GM12864 (cell line): ENCODE data around the gene PCSK4.
"Not testable (repeated sequence)": the region's sequence is repeated elsewhere in the genome, so short reads cannot be mapped to it uniquely, and the experiment has no call there.

Source experiments
- DNase-seq: peaks from one replicate; pipeline ENCODE4 v3.0.0-alpha.2; 2011; ENCODE audit warnings: low read depth
- H3K4me3 ChIP-seq: 2 replicates; pipeline ENCODE4 v1.5.1; 2011; ENCODE audit warnings: mild to moderate bottlenecking, low read depth, low read length, control low read depth
- CTCF ChIP-seq: IDR thresholded peaks from 2 replicates; pipeline ENCODE4 v1.5.1; 2011; ENCODE audit warnings: low read depth, mild to moderate bottlenecking, moderate library complexity, low read length, control low read depth, inconsistent platforms; ENCODE audit errors: missing control alignments

The PCSK4 gene

DNA sequence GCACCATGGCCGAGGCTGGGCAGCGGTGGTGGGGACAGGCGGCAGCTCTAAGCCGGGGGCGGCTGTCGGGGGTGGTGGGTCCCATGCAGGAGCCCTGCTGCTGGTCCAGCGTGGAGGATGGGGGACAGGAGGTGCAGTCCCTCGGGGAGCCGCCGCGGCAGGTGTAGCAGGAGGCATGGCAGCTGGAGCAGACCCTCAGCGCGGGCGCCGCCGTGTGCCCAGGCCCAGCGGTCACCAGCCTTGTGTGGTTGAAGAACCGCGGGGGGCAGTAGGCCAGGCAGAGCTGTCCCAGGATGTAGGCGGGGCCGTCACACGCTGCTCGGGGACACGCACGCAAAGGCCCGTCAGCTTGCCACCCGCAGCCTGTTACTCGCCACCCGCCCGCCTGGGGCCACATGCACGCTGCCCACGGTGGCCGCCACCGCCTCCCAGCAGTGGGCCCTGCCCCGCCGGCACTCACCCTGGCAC is 8.2 kb downstream of the PCSK4 start:
- no peak overlapping the region for H3K4me3 ChIP-seq
- no peak for DNase-seq
- TF ChIP-seq CTCF: no peak

DNA sequence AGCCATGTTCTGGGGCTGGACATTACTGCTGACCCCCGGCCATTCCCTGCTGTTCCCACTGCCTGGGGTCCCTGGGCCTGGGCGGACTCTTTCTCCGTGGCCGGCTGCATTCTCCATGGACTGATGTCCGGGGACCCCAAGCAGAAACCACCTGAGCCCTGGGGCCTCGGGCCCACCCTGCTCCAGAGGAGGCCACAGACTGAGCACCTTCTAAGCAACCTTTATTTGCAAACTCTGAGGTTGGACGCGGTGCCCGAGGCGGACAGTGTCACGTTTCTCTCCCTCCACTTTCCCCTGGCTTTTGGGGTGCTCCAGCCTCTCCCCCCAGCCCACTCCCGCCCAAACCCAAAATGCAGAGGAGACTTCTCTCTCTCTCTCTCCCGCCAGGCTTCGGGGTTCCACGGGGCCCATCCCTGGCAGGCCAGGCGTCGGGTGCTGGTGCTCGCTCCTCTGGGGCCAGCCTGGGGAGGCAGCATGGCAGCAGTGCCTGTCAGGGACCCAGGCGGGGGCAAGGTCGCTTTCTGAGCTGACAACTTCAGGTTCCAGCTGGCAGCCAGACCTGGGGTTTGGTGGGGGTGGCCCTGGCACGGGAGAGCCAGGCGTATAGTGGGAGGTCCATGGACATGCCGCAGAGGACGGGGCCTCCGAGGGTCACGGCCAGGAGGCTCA is 8.8 kb downstream of the PCSK4 start:
- no peak for DNase-seq
- no peak overlapping the region for H3K4me3 ChIP-seq
- TF ChIP-seq CTCF: no peak

DNA sequence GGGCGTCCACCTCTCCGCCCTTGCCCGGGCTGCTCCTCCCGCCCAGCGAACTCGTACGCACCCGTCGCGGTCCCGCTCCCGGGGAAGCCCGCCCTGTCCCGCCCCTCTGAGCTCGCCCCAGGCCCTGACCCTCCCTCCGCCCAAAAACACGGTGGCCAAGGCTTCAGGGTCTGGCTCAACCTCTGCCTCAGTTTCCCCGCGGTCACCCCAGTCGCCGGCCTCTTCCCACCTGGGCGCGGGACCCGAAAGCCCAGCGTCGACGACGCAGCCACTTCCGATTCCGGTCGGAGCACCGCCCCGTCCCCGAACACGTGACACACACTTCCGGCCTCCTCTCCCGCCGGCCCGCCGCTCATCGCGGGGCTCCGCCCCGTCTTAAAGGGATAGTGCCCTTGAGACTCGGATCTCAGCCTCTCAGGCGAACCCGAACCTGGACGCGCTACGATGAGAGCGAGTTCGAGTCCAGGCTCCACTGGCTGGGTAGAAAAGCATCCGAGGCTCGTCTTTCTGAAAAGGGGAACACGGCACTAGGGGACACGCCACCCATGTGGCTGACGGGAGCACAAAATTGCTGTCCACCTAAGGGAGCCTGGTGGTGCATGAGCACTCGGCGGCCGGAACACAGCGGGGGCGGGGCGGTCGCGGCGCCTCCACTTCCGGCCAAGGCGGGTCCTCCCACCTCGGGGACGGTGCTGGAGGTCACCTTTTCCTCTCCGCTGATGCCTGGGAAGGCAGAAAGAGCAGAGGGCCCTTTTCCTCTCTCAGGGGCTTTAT is 11.0 kb downstream of the PCSK4 start, which contains the start of gene C19orf25:
TSS of gene C19orf25 (minus strand) at position 282 of the 774 bp plus-strand sequence. CDS start 312 bp downstream, outside the sequence.
- peak within 1 kb of the TSS; percentile 73 for H3K4me3 ChIP-seq
- DNase-seq: peak; percentile 79
- TF ChIP-seq CTCF: no peak

DNA sequence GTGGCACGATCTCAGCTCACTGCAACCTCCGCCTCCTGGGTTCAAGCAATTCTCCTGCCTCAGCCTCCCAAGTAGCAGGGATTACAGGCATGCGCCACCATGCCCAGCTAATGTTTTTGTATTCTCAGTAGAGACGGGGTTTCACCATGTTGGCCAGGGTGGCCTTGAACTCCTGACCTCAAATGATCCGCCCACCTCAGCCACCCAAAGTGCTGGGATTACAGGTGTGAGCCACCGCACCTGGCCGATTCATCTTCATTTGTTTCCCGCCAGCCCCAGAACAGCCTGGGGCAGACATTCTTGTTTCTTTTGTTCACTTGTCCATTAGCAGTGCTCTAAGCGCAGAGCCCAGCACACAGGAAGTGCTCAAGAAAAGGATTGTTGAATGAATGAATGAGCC is 13.1 kb downstream of the PCSK4 start:
- H3K4me3 ChIP-seq, DNase-seq: not testable (repeated sequence)

DNA sequence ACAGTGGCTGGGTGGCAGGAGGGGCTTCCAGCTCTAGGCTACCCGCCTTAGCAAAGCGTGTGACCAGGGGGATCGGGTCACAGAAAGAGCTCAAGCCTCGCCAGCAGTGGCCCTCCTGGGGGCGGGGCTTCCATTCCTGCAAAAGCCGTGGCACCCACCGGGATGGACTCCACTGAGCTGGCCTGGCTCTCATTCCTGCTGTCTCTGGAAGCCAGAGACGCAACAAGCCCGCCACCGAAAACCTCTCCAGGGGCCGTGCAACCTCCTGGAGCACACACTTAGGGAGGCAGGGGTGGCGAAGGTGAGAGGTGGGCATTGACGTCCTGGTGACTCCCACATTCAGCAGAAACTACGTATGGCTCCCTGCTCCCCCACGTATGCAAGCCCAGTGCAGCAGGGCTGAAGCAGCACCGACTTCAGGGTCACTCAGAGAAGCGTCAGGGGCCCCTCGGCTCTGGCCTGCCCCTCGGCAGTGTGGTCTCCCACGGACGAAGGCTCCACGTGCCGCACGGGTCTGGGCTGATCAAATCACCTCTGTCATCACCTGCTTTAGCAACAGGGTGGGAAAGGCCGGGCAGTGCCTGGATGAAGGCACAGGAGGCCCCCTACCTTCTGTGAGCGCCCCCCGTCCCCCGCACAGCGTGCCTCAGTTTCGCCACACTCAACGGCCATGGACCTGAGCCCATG is 14.3 kb downstream of the PCSK4 start:
- DNase-seq: no peak
- TF ChIP-seq CTCF: no peak
- no peak overlapping the region for H3K4me3 ChIP-seq

DNA sequence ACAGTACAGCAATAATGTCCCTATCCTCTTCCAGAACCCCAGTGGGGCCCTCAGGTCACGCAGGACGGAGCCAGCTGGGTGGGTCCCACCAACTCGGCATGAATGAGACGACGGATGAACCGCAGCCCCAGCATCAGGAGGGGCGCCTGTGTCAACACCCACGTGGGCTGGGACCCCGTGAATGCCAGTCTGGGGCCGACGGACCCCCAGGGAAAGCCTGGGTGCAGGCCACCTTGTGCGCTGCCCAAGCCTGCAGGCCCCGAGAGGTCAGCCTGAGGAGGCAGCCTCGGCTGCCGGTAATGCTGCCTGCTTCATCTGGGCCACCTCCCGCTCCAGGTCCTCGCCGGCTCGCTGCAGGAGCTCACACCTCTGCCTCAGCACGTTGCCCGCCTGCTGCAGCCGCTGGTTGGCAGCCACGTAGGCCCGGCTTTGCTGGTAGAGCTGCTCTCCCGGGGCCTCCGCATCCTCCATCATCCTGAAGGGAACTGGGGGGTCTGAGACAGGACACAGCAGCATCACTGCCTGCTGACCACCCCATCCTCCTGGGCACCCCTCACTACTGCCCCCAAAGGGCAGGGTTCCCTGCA is 15.3 kb downstream of the PCSK4 start:
- DNase-seq: no peak
- no peak for TF ChIP-seq CTCF
- no peak overlapping the region for H3K4me3 ChIP-seq
